Activated naive CD4-positive, alpha-beta T cell treated with anti-CD3 and anti-CD28 coated beads, Interleukin-2, amount 10 ng/mL, durations not matched to agents 7 days and 5 days (primary cell): ENCODE data around the gene STXBP6.
"Not testable (repeated sequence)": the region's sequence is repeated elsewhere in the genome, so short reads cannot be mapped to it uniquely, and the experiment has no call there.

Experiments used
- CTCF ChIA-PET: fragments of 350-600 bp; sonication (Branson Sonifier 250); formaldehyde crosslinking; loops from one replicate; lab custom pipeline; 2021; ENCODE audit warnings: antibody characterized with exemption; lab: Charles Lee
- DNase-seq: peaks from one replicate; pipeline ENCODE4 v3.0.0-alpha.2; 2020
- H3K27ac Mint-ChIP-seq: one replicate; pipeline ENCODE4 v1.8.0; 2021; ENCODE audit warnings: mild to moderate bottlenecking, moderate library complexity, mixed read lengths
- H3K27me3 Mint-ChIP-seq: one replicate; pipeline ENCODE4 v1.8.0; 2021; ENCODE audit warnings: mild to moderate bottlenecking, mixed read lengths
- H3K36me3 Mint-ChIP-seq: one replicate; pipeline ENCODE4 v1.8.0; 2021; ENCODE audit warnings: mixed read lengths
- H3K4me1 Mint-ChIP-seq: one replicate; pipeline ENCODE4 v1.8.0; 2021; ENCODE audit warnings: mixed read lengths
- H3K4me3 Mint-ChIP-seq: one replicate; pipeline ENCODE4 v1.8.0; 2021; ENCODE audit warnings: mild to moderate bottlenecking, moderate library complexity, mixed read lengths
- H3K9me3 Mint-ChIP-seq: one replicate; pipeline ENCODE4 v1.8.0; 2021; ENCODE audit warnings: mixed read lengths

STXBP6 gene

DNA sequence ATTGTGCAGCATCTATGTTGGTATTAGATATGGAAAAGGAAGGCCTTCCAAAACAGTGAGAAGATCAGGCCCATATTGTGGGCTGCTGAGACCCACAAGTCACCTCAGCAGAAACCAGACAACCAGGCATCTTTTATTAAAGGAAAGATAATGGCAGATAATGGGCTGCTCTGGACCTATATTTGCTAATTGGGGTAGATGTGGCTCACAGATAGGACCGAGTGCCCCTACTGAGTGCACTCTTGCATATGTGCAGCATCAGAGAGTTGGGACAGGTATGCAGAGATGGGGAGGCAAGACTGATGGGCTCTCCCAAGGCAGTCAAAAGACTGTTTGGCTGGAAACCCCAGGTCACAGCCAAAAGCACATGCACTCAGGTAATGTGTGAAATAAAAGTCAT, 266.2 kb downstream of the STXBP6 start:
- CTCF ChIA-PET = no interaction called here
- H3K4me3 Mint-ChIP-seq = no peak overlapping the region
- no peak for DNase-seq
- no peak overlapping the region for H3K27ac Mint-ChIP-seq
- H3K27me3 Mint-ChIP-seq = no peaks in the 10 kb centered on the region
- no peaks in the 10 kb centered on the region for H3K4me1 Mint-ChIP-seq
- H3K36me3 Mint-ChIP-seq = no peaks in the 10 kb centered on the region
- H3K9me3 Mint-ChIP-seq = no peaks in the 10 kb centered on the region

GRCh38 chr14:24780281-24780680, 269.7 kb downstream of the STXBP6 start:
- DNase-seq = no peak
- Mint-ChIP-seq H3K4me3 (no peak overlapping the region), H3K9me3 (no peaks in the 10 kb centered on the region), H3K27ac (no peak overlapping the region), H3K36me3 (no peaks in the 10 kb centered on the region), H3K4me1 (no peaks in the 10 kb centered on the region), H3K27me3 (no peaks in the 10 kb centered on the region)
- CTCF ChIA-PET = interaction anchor here (0.8 kb wide), 1 partner anchor 8 kb away, joined by 3 read pairs; no protein-coding TSS in a partner anchor

- CTCF ChIA-PET = no interaction called here
- DNase-seq = no peak
- Mint-ChIP-seq H3K36me3 (no peaks in the 10 kb centered on the region), H3K27me3 (no peaks in the 10 kb centered on the region), H3K4me1 (no peaks in the 10 kb centered on the region), H3K9me3 (no peaks in the 10 kb centered on the region), H3K4me3 (no peak overlapping the region), H3K27ac (no peak overlapping the region)
These were observed 272.3 kb downstream of the STXBP6 start for GRCh38 chr14:24777678-24778077.

DNA sequence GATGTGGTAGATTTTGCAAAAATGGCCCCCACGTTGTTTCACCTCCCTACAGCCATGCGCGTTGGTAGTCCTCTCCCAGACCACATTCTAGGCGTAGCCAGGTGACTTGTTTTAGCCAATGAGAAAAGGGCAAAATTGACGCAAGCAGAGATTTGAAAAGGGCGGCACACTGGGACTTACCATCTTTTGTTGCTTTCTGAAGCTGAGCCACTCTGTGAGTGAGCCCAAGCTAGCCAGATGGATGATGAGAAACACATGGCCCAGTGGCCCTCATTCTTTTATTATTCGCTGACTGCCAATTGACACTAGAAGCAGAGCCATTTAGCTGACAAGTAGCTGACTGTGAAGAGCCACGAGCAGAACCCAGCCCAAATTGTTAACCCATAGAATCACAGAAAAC, 274.0 kb downstream of the STXBP6 start:
- Mint-ChIP-seq H3K4me1 (no peaks in the 10 kb centered on the region), H3K27me3 (no peaks in the 10 kb centered on the region), H3K4me3 (no peak overlapping the region), H3K9me3 (no peaks in the 10 kb centered on the region), H3K27ac (no peak overlapping the region), H3K36me3 (no peaks in the 10 kb centered on the region)
- no peak for DNase-seq
- CTCF ChIA-PET = no interaction called here

GRCh38 chr14:24774187-24774915, 275.6 kb downstream of the STXBP6 start:
- H3K27ac Mint-ChIP-seq = no peak overlapping the region

DNA sequence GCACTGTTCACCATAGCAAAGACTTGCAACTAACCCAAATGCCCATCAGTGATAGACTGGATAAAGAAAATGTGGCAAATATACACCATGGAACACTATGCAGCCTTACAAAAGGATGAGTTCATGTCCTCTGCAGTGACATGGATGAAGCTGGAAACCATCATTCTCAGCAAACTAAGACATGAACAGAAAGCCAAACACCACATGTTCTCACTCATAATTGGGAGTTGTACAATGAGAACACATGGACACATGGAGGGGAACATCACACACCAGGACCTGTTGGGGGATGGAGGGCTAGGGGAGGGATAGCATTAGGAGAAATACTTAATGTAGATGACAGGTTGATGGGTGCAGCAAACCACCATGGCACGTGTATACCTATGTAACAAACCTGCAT, 276.4 kb downstream of the STXBP6 start:
- DNase-seq, CTCF ChIA-PET, H3K9me3 Mint-ChIP-seq, H3K4me1 Mint-ChIP-seq, H3K27ac Mint-ChIP-seq, H3K36me3 Mint-ChIP-seq, H3K27me3 Mint-ChIP-seq, H3K4me3 Mint-ChIP-seq: not testable (repeated sequence)

More at GRCh38 chr14:24774187-24774915, 275.6 kb downstream of the STXBP6 start:
- CTCF ChIA-PET = no interaction called here
- no peak overlapping the region for H3K4me3 Mint-ChIP-seq
- no peaks in the 10 kb centered on the region for H3K4me1 Mint-ChIP-seq
- no peaks in the 10 kb centered on the region for H3K27me3 Mint-ChIP-seq
- no peaks in the 10 kb centered on the region for H3K36me3 Mint-ChIP-seq
- H3K9me3 Mint-ChIP-seq = no peaks in the 10 kb centered on the region
- DNase-seq = no peak

DNA sequence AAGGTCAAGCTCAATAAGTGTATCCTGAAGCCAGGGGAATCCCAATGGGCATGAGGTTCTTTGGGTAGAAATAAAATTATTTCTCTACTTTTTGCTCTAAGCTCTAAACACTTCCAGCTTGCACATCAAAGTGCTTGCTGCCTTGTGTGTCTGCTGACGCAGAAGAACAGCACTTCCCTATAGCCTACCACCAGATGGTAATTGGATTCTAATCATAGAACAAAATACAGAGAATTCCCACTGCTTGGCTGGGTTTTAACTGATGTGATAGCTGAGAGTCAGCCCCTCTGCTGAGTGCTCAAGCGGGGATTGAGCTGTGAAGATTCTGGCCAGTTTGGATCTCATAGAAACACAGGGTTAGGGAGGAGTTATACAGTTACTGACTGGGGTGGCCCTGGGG, 283.5 kb downstream of the STXBP6 start:
- H3K27me3 Mint-ChIP-seq = peaks cover 8% of the 10 kb centered on the region
- no peaks in the 10 kb centered on the region for H3K4me1 Mint-ChIP-seq
- H3K27ac Mint-ChIP-seq = no peak overlapping the region
- no peaks in the 10 kb centered on the region for H3K36me3 Mint-ChIP-seq
- CTCF ChIA-PET = interaction anchor here (1.1 kb wide), 1 partner anchor 56 kb away, joined by 3 read pairs; no protein-coding TSS in a partner anchor
- no peak for DNase-seq
- H3K4me3 Mint-ChIP-seq = no peak overlapping the region
- no peaks in the 10 kb centered on the region for H3K9me3 Mint-ChIP-seq

GRCh38 chr14:24761141-24761540, 288.8 kb downstream of the STXBP6 start:
- Mint-ChIP-seq H3K4me3 (no peak overlapping the region), H3K36me3 (no peaks in the 10 kb centered on the region), H3K27me3 (peaks cover 6% of the 10 kb centered on the region), H3K9me3 (no peaks in the 10 kb centered on the region), H3K27ac (no peak overlapping the region), H3K4me1 (no peaks in the 10 kb centered on the region)
- no peak for DNase-seq
- CTCF ChIA-PET = interaction anchor here (0.6 kb wide), 1 partner anchor 322 kb away, joined by 3 read pairs; no protein-coding TSS in a partner anchor
